PC-9 (cell line): ENCODE results near the gene NUDT6.

Source experiments
- CTCF ChIP-seq: fragments of 200-600 bp; sonication (generic); conservative IDR thresholded peaks from 2 replicates; pipeline ENCODE4 v1.6.1; 2017; ENCODE audit warnings: mixed run types, antibody characterized with exemption, mild to moderate bottlenecking, moderate library complexity
- EZH2 ChIP-seq: fragments of 200-600 bp; sonication (generic); IDR thresholded peaks from 2 replicates; pipeline ENCODE4 v1.8.0; 2017; ENCODE audit warnings: antibody characterized with exemption, low read depth

GRCh38 chr4:122894827-122895226 lies 27.6 kb downstream of the NUDT6 start:
- TF ChIP-seq CTCF: no peak
- TF ChIP-seq EZH2: no peak
